T-helper 1 cell treated with Interleukin-12 subunit alpha and Interleukin-12 subunit beta and Interleukin-4 antibody, amounts not matched to agents 30 ng/mL and 1 ng/mL, for 36 hours (primary cell): ENCODE data around the gene ARPC1B. TPM values are rescaled to one million over a fixed set of nuclear protein-coding genes. Genes with fewer than 3 reads are reported as not detected.

Experiments used
- intact Hi-C: fragments of 100-400 bp; cut with micrococcal nuclease; formaldehyde crosslinking; loops from one replicate; pipeline ENCODE4 v1.15.1; 2024
- total RNA-seq: library from RNA; stranded (reverse); gene quantifications from 2 replicates; pipeline ENCODE4 v1.2.3, GENCODE V29; 2022

Gene ARPC1B
- total RNA-seq, 1 donor from 2014 or later = 405 TPM

GRCh38 chr7:99387239-99387635, 12.7 kb downstream of the ARPC1B start:
- intact Hi-C loops = loop anchor here (1.0 kb wide), 2 partner anchors 8 to 22 kb away; no protein-coding TSS in a partner anchor

- intact Hi-C loops = loop anchor here (1.0 kb wide), 2 partner anchors 9 to 23 kb away; no protein-coding TSS in a partner anchor
These were observed 13.4 kb downstream of the ARPC1B start for GRCh38 chr7:99387912-99388311.

GRCh38 chr7:99389772-99390171, 15.2 kb downstream of the ARPC1B start:
- intact Hi-C loops = no loop called here

GRCh38 chr7:99390941-99391602, 16.5 kb downstream of the ARPC1B start:
- intact Hi-C loops = no loop called here

GRCh38 chr7:99392046-99392445, 17.5 kb downstream of the ARPC1B start:
- intact Hi-C loops = no loop called here

- intact Hi-C loops = loop anchor here (1.0 kb wide), 3 partner anchors 12 to 19 kb away; partner anchors contain the start of genes ARPC1B, BUD31 and PDAP1
These were observed 18.3 kb downstream of the ARPC1B start for GRCh38 chr7:99392659-99393354.

GRCh38 chr7:99393355-99394187, 19.0 kb downstream of the ARPC1B start:
- intact Hi-C loops = loop anchor here (1.0 kb wide), 3 partner anchors 12 to 19 kb away; partner anchors contain the start of genes ARPC1B, BUD31 and PDAP1

- intact Hi-C loops = no loop called here
These were observed 19.6 kb downstream of the ARPC1B start for GRCh38 chr7:99394188-99394502.

- intact Hi-C loops = no loop called here
These were observed 21.2 kb downstream of the ARPC1B start for GRCh38 chr7:99395616-99396327.

- intact Hi-C loops = no loop called here
These were observed 22.1 kb downstream of the ARPC1B start for GRCh38 chr7:99396418-99397296.

GRCh38 chr7:99397297-99397983, 22.9 kb downstream of the ARPC1B start:
- intact Hi-C loops = no loop called here

- intact Hi-C loops = no loop called here
These were observed 24.4 kb downstream of the ARPC1B start for GRCh38 chr7:99398891-99399445.

GRCh38 chr7:99399597-99399996, 25.1 kb downstream of the ARPC1B start:
- intact Hi-C loops = no loop called here

- intact Hi-C loops = loop anchor here (10.0 kb wide), 1 partner anchor 612 kb away; the partner anchor contains the start of gene ZKSCAN1
These were observed 28.3 kb downstream of the ARPC1B start for GRCh38 chr7:99402854-99403253.

- intact Hi-C loops = loop anchor here (10.0 kb wide), 1 partner anchor 611 kb away; the partner anchor contains the start of gene ZKSCAN1
These were observed 29.2 kb downstream of the ARPC1B start for GRCh38 chr7:99403764-99404163.

- intact Hi-C loops = loop anchor here (10.0 kb wide), 1 partner anchor 610 kb away; the partner anchor contains the start of gene ZKSCAN1
These were observed 29.9 kb downstream of the ARPC1B start for GRCh38 chr7:99404235-99404976.

- intact Hi-C loops = loop anchor here (5.0 to 10.0 kb wide), 2 partner anchors 610 to 677 kb away; partner anchors contain the start of genes ZKSCAN1 and ZNF3
These were observed 30.4 kb downstream of the ARPC1B start for GRCh38 chr7:99404977-99405320.

- intact Hi-C loops = loop anchor here (5.0 to 10.0 kb wide), 2 partner anchors 608 to 676 kb away; partner anchors contain the start of genes ZKSCAN1 and ZNF3
These were observed 32.0 kb downstream of the ARPC1B start for GRCh38 chr7:99406557-99406956.
